Esophagus squamous epithelium (tissue), 5 donors: ENCODE results near the gene XRCC4. TPM values are rescaled to one million over a fixed set of nuclear protein-coding genes. Genes with fewer than 3 reads are reported as not detected.

Experiments
- DNase-seq: peaks from one replicate; lab custom pipeline; 2025; lab: John Stamatoyannopoulos, UW
- H3K27ac ChIP-seq, 4 donors: fragments of 200-600 bp; sonication (generic); one replicate each; pipeline ENCODE4 v1.5.1; 2016 to 2019; ENCODE audit warnings: mild to moderate bottlenecking in 1 of 4
- H3K27me3 ChIP-seq, 4 donors: fragments of 200-600 bp; sonication (generic); 1 replicate in 3 of 4; 2 replicates in 1 of 4; pipeline versions ENCODE4 v1.5.1 to v1.6.0; 2017 to 2021; ENCODE audit warnings: antibody characterized with exemption in 1 of 4
- H3K36me3 ChIP-seq, 3 donors: fragments of 200-600 bp; sonication (generic); one replicate each; pipeline ENCODE4 v1.5.1; 2016 to 2019
- H3K4me1 ChIP-seq, 3 donors: fragments of 200-600 bp; sonication (generic); one replicate each; pipeline ENCODE4 v1.5.1; 2017 to 2019
- H3K4me3 ChIP-seq, 4 donors: fragments of 200-600 bp; sonication (generic); 1 replicate in 3 of 4; 2 replicates in 1 of 4; pipeline ENCODE4 v1.5.1; 2016 to 2019; ENCODE audit warnings: mild to moderate bottlenecking in 2 of 4, moderate library complexity in 1 of 4
- H3K9me3 ChIP-seq, 3 donors: fragments of 200-600 bp; sonication (generic); one replicate each; pipeline ENCODE4 v1.5.1; 2016 to 2019
- CTCF ChIP-seq, 6 experiments: fragments of 450-650 bp in 4 of 6; fragments of 200-600 bp in 2 of 6; sonication (generic) in 2 of 6; IDR thresholded peaks; one replicate each; pipeline ENCODE4 v1.5.1; 2016 to 2019; ENCODE audit warnings: antibody characterized with exemption in 6 of 6, mild to moderate bottlenecking in 4 of 6, moderate library complexity in 4 of 6
- POLR2A ChIP-seq, 4 donors: fragments of 450-650 bp; IDR thresholded peaks; one replicate each; pipeline ENCODE4 v1.6.1; 2017; ENCODE audit warnings: antibody characterized with exemption in 4 of 4, mild to moderate bottlenecking in 4 of 4, moderate library complexity in 3 of 4
- WGBS, 2 donors: methylation state at CpG; one replicate each; pipeline ENCODE4 v1.1.5; 2018; 5-methylcytosine and 5-hydroxymethylcytosine counted together
- intact Hi-C: fragments of 100-400 bp; cut with DNase I; formaldehyde crosslinking; loops from one replicate; pipeline ENCODE4 v1.15.0; 2022
- total RNA-seq, 4 donors: library from RNA; depleted of rRNA; stranded (reverse); fragments of >200 nt; gene quantifications; one replicate each; pipeline ENCODE4 v1.1.0, GENCODE V29; 2016
- donor health status: DM: yes; HTN: yes; CAD: no.

XRCC4 gene
- total RNA-seq, 4 donors from 2014 or later = 2.9 to 10.3 (median 7.4) TPM

GRCh38 chr5:83169571-83170337 lies 92.4 kb downstream of the XRCC4 start:
- 69 to 79% methylated on average over 2 of the region's 2 CpGs for WGBS, 2 donors
- Histone ChIP-seq H3K4me1 (no peaks in the 10 kb centered on the region), H3K27me3 (no peaks in the 10 kb centered on the region), H3K36me3 (no peaks in the 10 kb centered on the region), H3K4me3 (no peak overlapping the region), H3K27ac (no peak overlapping the region), H3K9me3 (no peaks in the 10 kb centered on the region)
- no peak for DNase-seq
- intact Hi-C loops = no loop called here
- no peak for TF ChIP-seq CTCF (IDR thresholded peaks at IDR 0.05)
- no peak for TF ChIP-seq POLR2A (IDR thresholded peaks at IDR 0.05)

- H3K4me1 ChIP-seq = no peaks in the 10 kb centered on the region
- no peak overlapping the region for H3K4me3 ChIP-seq
- no peaks in the 10 kb centered on the region for H3K9me3 ChIP-seq
- H3K27me3 ChIP-seq = no peaks in the 10 kb centered on the region
- no peaks in the 10 kb centered on the region for H3K36me3 ChIP-seq
- WGBS, 2 donors = 67 to 78% methylated on average over 1 of the region's 1 CpG
- no peak for DNase-seq
- no peak overlapping the region for H3K27ac ChIP-seq
- intact Hi-C loops = no loop called here
- TF ChIP-seq POLR2A (IDR thresholded peaks at IDR 0.05) (no peak), CTCF (IDR thresholded peaks at IDR 0.05) (no peak)
Observed at GRCh38 chr5:83172011-83172410, 94.7 kb downstream of the XRCC4 start.

- H3K27me3 ChIP-seq = no peaks in the 10 kb centered on the region
- TF ChIP-seq POLR2A (IDR thresholded peaks at IDR 0.05) (no peak), CTCF (IDR thresholded peaks at IDR 0.05) (no peak)
- H3K4me1 ChIP-seq = no peaks in the 10 kb centered on the region
- H3K27ac ChIP-seq = no peak overlapping the region
- no peaks in the 10 kb centered on the region for H3K36me3 ChIP-seq
- no peak for DNase-seq
- H3K4me3 ChIP-seq = no peak overlapping the region
- intact Hi-C loops = no loop called here
- no peaks in the 10 kb centered on the region for H3K9me3 ChIP-seq
Observed at GRCh38 chr5:83172655-83173054, 95.3 kb downstream of the XRCC4 start.

GRCh38 chr5:83173826-83174225 lies 96.5 kb downstream of the XRCC4 start:
- Histone ChIP-seq H3K36me3 (no peaks in the 10 kb centered on the region), H3K27me3 (no peaks in the 10 kb centered on the region), H3K4me3 (no peak overlapping the region), H3K9me3 (no peaks in the 10 kb centered on the region), H3K27ac (no peak overlapping the region), H3K4me1 (no peaks in the 10 kb centered on the region)
- TF ChIP-seq CTCF (IDR thresholded peaks at IDR 0.05) (no peak), POLR2A (IDR thresholded peaks at IDR 0.05) (no peak)
- 89 to 95% methylated on average over 2 of the region's 2 CpGs for WGBS, 2 donors
- intact Hi-C loops = no loop called here
- no peak for DNase-seq

DNA sequence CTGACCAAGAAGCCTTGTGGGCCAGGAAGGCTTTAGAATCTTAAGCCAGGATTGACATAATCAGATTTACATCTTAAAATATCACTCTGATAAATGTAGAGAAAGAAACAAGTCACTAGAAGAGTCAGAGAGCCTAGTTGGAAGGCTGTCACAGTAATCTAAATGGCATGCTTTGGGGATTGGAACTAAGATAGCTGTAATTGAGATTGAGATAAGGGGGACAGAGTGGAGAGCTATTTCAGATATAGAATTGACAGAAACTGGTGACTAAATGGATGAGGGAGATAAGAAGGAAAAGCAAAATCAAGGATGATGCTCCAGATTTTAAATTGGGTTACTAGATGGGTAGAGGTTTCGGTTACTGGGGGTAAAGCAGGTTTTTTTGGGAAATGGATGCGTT lies 100.5 kb downstream of the XRCC4 start:
- Histone ChIP-seq H3K9me3 (no peaks in the 10 kb centered on the region), H3K36me3 (no peaks in the 10 kb centered on the region), H3K27me3 (no peaks in the 10 kb centered on the region), H3K4me1 (no peaks in the 10 kb centered on the region), H3K27ac (no peak overlapping the region), H3K4me3 (no peak overlapping the region)
- TF ChIP-seq POLR2A (IDR thresholded peaks at IDR 0.05) (no peak), CTCF (IDR thresholded peaks at IDR 0.05) (no peak)
- intact Hi-C loops = no loop called here
- WGBS, 2 donors = 98 to 100% methylated on average over 2 of the region's 2 CpGs
- DNase-seq = no peak
